T-helper 2 cell (primary cell): ENCODE data around the gene KCNH8.
A peak's percentile ranks its signal among the peaks of the same experiment; 100 is the strongest.

Experiments
- DNase-seq, 5 experiments: peaks; one replicate each; pipeline versions ENCODE4 v3.0.0 to v3.0.0-alpha.2; 2012 to 2022

The KCNH8 gene

DNA sequence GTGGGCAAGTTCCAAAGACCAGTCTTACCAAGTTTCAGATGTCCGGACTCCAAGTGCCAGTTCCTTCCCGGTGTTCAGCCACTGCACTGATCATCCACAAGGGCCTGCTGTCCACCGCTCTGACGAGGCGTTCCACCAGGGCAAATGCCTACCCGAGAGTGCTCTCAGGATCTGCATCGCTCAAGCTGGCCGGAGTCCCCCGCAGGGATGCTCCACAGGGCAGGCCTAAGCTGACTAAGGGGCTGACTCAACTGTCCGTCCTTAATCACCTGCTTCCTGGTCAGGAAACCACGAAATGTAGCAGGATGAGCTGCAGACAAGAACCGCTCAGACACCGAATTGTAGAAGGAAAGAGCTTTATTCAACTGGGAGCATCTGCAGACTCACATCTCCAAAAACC is 341.6 kb downstream of the KCNH8 start:
- no peak for DNase-seq

DNA sequence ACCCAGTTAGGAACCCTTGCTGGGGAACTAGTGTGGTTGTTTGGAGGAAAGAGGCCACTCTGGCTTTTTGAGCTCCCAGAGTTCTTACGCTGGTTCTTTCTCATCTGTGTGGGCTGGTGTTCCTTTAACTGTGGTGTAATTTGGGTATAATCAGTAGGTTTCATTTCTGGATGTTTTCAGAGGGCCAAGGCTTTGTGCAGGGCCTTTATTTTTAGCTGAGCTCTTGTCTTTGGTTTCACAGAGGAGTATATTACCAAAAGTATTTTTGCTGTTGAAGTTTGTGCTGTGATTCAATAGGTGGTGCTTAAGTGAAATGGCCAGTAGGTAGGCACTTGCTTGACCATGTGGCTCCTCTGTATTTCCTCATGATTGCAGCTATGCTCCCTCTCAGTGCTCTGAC is 357.9 kb downstream of the KCNH8 start:
- DNase-seq = no peak

- no peak for DNase-seq
Observed at GRCh38 chr3:19522305-19522704, 374.0 kb downstream of the KCNH8 start.

DNA sequence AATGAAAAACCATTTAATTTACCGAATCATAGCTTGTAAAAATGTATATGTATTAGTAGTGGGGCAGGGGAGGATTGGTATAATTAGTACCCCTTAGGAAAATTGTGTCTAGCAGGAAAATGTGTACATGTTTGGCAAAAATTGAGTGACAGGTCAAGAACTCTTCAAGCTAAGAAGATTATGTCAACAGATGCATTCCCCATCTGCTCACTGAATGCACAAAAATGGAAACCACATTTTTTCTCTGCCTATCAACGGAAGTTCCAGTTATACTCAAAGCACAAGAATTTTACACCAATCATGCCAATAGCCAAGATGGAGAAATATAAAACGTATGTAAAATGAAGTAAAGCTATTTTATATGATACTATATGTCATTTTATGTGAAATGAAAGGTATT is 377.8 kb downstream of the KCNH8 start:
- DNase-seq = no peak

- DNase-seq = no peak
Observed at GRCh38 chr3:19527746-19528145, 379.4 kb downstream of the KCNH8 start.

- DNase-seq = no peak
Observed at GRCh38 chr3:19531426-19531825, 383.1 kb downstream of the KCNH8 start.

DNA sequence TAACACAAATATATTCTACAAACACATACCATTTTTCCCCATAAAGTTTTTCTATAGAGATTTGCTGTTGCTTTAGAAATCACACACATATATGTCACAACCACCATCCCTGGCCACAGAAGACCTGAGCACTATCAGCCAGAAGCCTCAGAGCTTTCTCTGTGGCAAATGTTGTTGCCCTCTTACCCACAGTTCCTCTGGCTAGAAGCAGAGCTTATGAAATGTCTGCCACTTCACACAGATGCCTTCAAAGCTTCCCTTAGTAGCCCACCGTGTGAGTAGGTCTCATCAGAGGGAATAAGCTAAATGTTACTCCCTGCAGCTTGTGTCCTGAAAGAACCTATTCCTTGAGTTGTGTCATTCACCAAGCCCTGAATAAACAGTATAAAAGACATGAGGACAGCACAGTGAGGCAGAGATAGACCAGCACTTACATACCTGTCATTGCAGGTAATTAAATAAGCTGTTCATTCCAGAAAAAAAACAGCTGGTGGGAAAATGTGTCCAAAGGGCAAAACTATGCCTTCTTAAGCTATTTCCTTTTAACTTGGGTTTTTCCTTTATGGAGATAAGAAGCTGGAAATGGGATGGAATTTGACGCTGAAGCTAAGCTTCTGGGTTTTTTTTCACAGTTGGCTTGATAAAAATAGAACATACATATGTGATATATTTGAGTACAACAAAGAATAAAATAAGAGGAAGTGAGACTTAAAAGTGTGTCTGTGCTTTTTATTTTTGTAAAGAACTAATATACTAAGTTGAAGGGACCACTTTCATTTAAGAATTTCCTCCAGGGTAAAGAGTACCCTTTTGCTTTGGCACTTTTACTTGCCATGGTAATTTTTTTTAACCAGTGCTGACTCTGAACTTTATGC is 391.4 kb downstream of the KCNH8 start:
- DNase-seq = no peak

DNA sequence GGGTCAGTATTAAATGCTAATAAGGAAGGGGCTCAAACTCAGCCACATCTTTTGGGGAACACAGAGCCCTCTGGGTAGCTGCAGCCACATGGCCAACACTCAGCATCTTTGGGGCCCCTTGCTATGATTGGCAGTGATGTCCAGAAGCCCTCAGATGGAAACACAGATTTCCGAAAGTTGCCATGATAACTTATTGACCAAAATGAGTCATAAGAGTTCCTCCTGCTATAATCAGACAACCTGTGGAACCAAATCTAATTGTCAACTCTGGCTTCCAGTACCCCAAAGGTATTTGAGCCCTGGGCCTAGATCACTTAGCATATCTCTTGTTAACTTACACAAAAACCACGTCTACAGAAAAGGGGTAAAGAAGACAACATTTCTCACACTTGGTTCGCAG is 392.2 kb downstream of the KCNH8 start:
- no peak for DNase-seq

- DNase-seq = no peak
Observed at GRCh38 chr3:19541284-19541683, 393.0 kb downstream of the KCNH8 start.

DNA sequence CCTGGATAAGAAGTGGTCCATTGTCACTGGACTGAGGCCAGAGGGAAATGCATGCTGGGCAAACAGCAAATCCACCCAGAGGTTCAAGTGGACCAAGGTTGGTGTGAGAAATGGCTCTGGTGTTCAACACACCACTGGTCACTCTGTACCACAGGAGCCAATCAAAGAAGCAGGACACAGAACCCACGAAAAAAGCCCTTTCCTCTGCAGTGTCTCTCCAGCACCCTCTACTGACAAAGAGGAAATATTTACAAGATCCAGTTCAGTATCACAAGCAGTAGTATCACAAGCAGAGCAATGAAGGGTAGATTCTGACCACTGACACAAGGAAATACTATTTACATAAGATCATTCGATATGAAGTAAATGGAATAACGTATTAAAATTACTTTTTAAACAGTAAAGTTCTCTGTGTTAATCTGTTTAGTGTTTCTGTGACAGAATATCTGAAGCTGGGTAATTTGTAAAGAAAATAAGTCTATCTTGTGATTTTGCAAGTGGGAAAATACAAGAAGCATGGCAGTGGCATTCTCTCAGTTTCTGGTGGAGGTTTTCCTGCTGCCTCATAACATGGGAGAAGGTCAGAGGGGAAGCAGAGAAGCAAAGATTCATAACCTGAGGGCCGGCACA is 395.0 kb downstream of the KCNH8 start:
- peak in 1 of 5 experiments; percentile 0 for DNase-seq

DNA sequence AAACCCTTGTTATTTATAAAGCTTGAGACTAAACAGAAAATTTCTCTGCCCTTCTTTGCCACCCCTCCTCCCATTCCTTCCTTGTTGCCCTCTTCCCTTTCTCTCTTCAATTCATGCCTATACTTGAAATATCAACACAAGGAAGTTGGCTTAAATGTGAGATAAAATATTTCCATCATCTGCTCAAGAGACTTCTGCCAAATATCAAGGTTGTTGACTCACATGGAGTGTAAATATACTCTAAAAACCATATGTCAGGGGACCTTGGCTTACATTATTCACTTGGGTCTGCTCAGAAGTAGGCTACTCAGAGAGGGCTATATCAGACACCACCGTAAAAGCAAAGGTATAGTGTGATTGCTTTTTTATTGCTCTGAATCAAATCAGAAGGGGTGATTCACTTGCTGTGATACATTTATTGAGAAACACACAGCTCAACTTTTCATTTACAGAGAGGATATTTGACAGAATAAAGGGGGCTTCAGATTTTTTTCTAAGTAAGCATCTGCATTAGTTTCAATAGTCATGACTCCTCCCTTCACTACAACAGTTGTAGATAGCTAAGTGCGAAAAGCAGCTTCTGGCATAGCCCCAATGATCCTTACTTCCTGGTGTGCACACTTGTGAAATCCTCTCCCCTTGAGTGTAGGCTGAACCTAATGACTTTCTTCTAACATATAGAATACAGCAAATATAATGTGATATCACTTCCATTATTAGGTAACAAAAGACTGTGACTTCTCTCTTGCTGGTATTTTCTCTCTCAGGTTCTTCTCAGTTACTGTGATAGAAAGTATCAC is 399.6 kb downstream of the KCNH8 start:
- no peak for DNase-seq

DNA sequence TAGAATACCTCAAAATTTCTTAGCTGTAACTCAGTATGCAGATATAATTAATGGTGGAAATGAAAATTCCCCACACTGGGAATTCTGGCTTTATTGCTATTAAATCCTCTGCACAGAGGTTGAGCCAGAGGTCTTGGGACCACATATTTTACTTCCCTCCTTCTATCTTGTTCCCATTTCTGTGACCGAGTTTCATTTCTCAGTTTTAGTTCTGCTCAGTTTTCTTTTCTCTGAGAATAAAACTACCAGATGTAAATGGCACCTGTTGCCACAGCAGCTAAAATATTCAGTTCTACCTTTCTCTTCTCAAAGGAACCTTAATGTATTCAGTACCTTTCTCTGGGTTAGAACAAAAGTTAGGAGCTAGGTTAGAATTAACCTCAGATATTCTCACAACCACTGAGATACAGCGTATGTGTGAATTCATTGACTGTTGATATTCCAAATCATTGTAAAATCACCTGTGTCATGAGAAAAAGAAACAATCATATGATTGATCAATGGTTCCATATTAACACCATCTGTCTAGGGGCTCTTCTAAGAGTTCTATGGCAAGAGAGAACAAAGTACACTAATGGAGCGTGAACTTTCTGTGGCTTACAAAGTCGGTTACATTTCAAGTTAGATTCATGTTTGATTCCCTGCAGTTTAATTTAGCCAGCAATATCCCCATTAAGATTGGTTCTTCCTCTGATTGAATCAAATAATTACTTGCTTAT is 411.6 kb downstream of the KCNH8 start:
- DNase-seq = no peak

- no peak for DNase-seq
Observed at GRCh38 chr3:19573644-19574043, 425.3 kb downstream of the KCNH8 start.

- DNase-seq = no peak
Observed at GRCh38 chr3:19574268-19574667, 426.0 kb downstream of the KCNH8 start.

DNA sequence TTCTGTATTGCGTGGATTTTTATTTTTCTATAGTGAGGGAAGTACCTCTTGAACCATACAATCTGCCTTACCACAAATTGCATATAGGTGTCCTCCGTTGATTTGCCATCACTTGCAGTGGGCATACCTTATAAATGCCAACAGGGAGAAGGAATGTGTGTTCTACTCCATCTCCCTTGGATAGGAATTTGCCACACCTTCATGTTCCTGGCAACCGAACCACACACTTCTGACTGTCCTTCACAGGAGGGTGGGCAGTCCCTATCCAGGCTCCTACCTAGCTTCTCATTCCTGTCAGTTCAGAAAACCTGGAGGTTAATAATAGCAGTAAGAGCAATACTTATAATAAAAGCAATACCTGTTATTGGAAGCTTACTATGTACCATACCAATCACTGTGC is 428.0 kb downstream of the KCNH8 start:
- DNase-seq = no peak
